ENCODE measurements around the gene IL34.
A peak's percentile ranks its signal among the peaks of the same experiment; 100 is the strongest.

IL34 gene

GRCh38 chr16:70709942-70710341 is 63.6 kb downstream of the IL34 start:
- Histone ChIP-seq H3K36me3 (ENCODE audit: control insufficient read depth in 1 of 2, insufficient read depth in 2 of 2, low read length in 2 of 2) (no peaks in the 10 kb centered on the region), H3K4me2 (ENCODE audit: low read length) (no peak overlapping the region), H3K4me1 (ENCODE audit: control insufficient read depth in 1 of 2, insufficient read depth in 2 of 2, low read length in 2 of 2) (peaks cover 44 to 49% of the 10 kb centered on the region in 2 experiments), H2BK5ac (ENCODE audit: low read depth, low read length, poor library complexity) (no peak overlapping the region), H2BK12ac (ENCODE audit: low read length) (peak overlapping the region; percentile 7), H4K91ac (ENCODE audit: low read depth, low read length) (peak overlapping the region; percentile 91), H3K23ac (ENCODE audit: low read length) (no peak overlapping the region), H2AK5ac (ENCODE audit: low read length) (peak overlapping the region; percentile 3), H3K79me1 (ENCODE audit: low read length) (peaks cover 20% of the 10 kb centered on the region), H3K27me3 (ENCODE audit: insufficient read depth, low read length) (no peaks in the 10 kb centered on the region), H2BK120ac (ENCODE audit: insufficient read depth, low read length, poor library complexity) (peak overlapping the region; percentile 2), H3K27ac (ENCODE audit: low read depth, low read length) (no peak overlapping the region), H4K8ac (ENCODE audit: low read depth, low read length) (no peak overlapping the region), H3K4ac (ENCODE audit: low read depth, low read length) (peak overlapping the region; percentile 21), H3K4me3 (ENCODE audit: low read depth, low read length) (no peak overlapping the region), H3K9me3 (ENCODE audit: insufficient read depth, low read depth, low read length) (no peaks in the 10 kb centered on the region), H3K18ac (ENCODE audit: low read length) (peak overlapping the region; percentile 27), H3K79me2 (ENCODE audit: control insufficient read depth, insufficient read depth, low read length, poor library complexity) (peaks cover 4% of the 10 kb centered on the region), H2AFZ (ENCODE audit: insufficient read depth, low read length, poor library complexity) (no peak overlapping the region), H3K14ac (ENCODE audit: low read length) (peak overlapping the region; percentile 18), H4K12ac (ENCODE audit: low read depth, low read length) (no peak overlapping the region), H3K9ac (ENCODE audit: low read length) (no peak overlapping the region)
- no CpG with 5 or more reads among the region's 7 CpGs for WGBS (ENCODE audit: extremely low coverage, insufficient coverage, insufficient read length)
- no peak for DNase-seq
